K562 (cell line): ENCODE measurements around the gene ZFAND6. TPM values are rescaled to one million over a fixed set of nuclear protein-coding genes. Genes with fewer than 3 reads are reported as not detected.

Source experiments
- ARID1B ChIP-seq: fragments of 450-650 bp; IDR thresholded peaks from 2 replicates; pipeline ENCODE4 v1.6.1; 2016; ENCODE audit warnings: antibody characterized with exemption, mild to moderate bottlenecking, inconsistent platforms
- C11orf30 ChIP-seq: fragments of 450-650 bp; IDR thresholded peaks from 2 replicates; pipeline ENCODE4 v1.6.1; 2016; ENCODE audit warnings: low read depth, mild to moderate bottlenecking
- CTBP1 ChIP-seq: fragments of 450-650 bp; IDR thresholded peaks from 2 replicates; pipeline ENCODE4 v1.6.1; 2016; ENCODE audit warnings: borderline replicate concordance
- GATAD2B ChIP-seq: fragments of 450-650 bp; IDR thresholded peaks from 2 replicates; pipeline ENCODE4 v1.6.1; 2017; ENCODE audit warnings: mild to moderate bottlenecking, borderline replicate concordance
- HDGF ChIP-seq: fragments of 450-650 bp; IDR thresholded peaks from 2 replicates; pipeline ENCODE4 v1.6.1; 2016
- HMG20B ChIP-seq: fragments of 250-450 bp; sonication (Bioruptor Pico); IDR thresholded peaks from 2 replicates; pipeline ENCODE4 v1.5.0; 2021; ENCODE audit warnings: mild to moderate bottlenecking
- ID3 ChIP-seq, 2 experiments: fragments of 250-450 bp in 1 of 2; fragments of 450-650 bp in 1 of 2; sonication (Bioruptor Pico) in 1 of 2; IDR thresholded peaks; 2 replicates each; pipeline versions ENCODE4 v1.6.1 to v1.8.0; 2016 to 2021; ENCODE audit warnings: mild to moderate bottlenecking in 2 of 2, moderate library complexity in 2 of 2, missing compliant biosample characterization in 1 of 2, missing genetic modification characterization in 1 of 2
- MYC ChIP-seq, 2 experiments: fragments of 250-450 bp in 1 of 2; sonication (Bioruptor Pico) in 1 of 2; IDR thresholded peaks; 2 replicates each; pipeline versions ENCODE4 v1.5.1 to v1.6.1; 2012 to 2021; ENCODE audit warnings: low read depth in 2 of 2, borderline replicate concordance in 1 of 2, improper control_type of control experiment in 1 of 2, low read length in 1 of 2, mild to moderate bottlenecking in 1 of 2, moderate library complexity in 1 of 2
- NFRKB ChIP-seq: fragments of 450-650 bp; IDR thresholded peaks from 2 replicates; pipeline ENCODE4 v1.6.1; 2016; ENCODE audit warnings: low read depth
- PRMT5 ChIP-seq: sonication (generic); formaldehyde crosslinking; IDR thresholded peaks from 2 replicates; pipeline ENCODE4 v1.5.0; 2020; ENCODE audit warnings: missing genetic modification reagents
- PURB ChIP-seq: sonication (generic); formaldehyde crosslinking; IDR thresholded peaks from 2 replicates; pipeline ENCODE4 v1.9.0; 2021; ENCODE audit warnings: low read depth, mild to moderate bottlenecking, missing genetic modification reagents
- RB1 ChIP-seq: fragments of 450-650 bp; IDR thresholded peaks from 2 replicates; pipeline ENCODE4 v1.6.1; 2017; ENCODE audit warnings: low read depth, mild to moderate bottlenecking
- RUNX1 ChIP-seq: sonication (generic); IDR thresholded peaks from 2 replicates; pipeline ENCODE4 v1.6.1; 2016; ENCODE audit warnings: antibody characterized with exemption, low read depth
- SMARCB1 ChIP-seq: IDR thresholded peaks from 2 replicates; pipeline ENCODE4 v1.6.1; 2011; ENCODE audit warnings: improper control_type of control experiment, low read depth; ENCODE audit not compliant: insufficient read length
- SMARCE1 ChIP-seq: fragments of 450-650 bp; IDR thresholded peaks from 2 replicates; pipeline ENCODE4 v1.7.1; 2016; ENCODE audit warnings: mild to moderate bottlenecking
- TBL1XR1 ChIP-seq, 2 experiments: IDR thresholded peaks; 2 replicates each; pipeline ENCODE4 v1.6.1; 2012; ENCODE audit warnings: improper control_type of control experiment in 2 of 2, low read length in 2 of 2, mild to moderate bottlenecking in 1 of 2
- TCF7L2 ChIP-seq: fragments of 150-350 bp; IDR thresholded peaks from 2 replicates; pipeline ENCODE4 v1.6.1; 2016; ENCODE audit warnings: low read depth, mild to moderate bottlenecking, low read length, moderate library complexity
- ZNF584 ChIP-seq: fragments of 200-800 bp; sonication (Bioruptor generic); IDR thresholded peaks from 2 replicates; pipeline ENCODE4 v1.6.1; 2016; ENCODE audit warnings: low read depth, mild to moderate bottlenecking, missing genetic modification characterization, missing compliant biosample characterization
- ZZZ3 ChIP-seq: fragments of 450-650 bp; IDR thresholded peaks from 2 replicates; pipeline ENCODE4 v1.6.1; 2016; ENCODE audit warnings: antibody characterized with exemption, mild to moderate bottlenecking, moderate library complexity
- polyA plus RNA-seq, 8 experiments: library from polyadenylated mRNA; depleted of rRNA in 4 of 8; stranded (reverse) in 5 of 8; unstranded in 3 of 8; fragments of >200 nt; fragmentation: Nextera tagmentation in 2 of 8; fragmentation: Illumina TruSeq in 1 of 8; extraction: Ambion mirVana in 2 of 8; extraction: Trizol in 1 of 8; gene quantifications; 2 replicates each; pipeline versions ENCODE4 v1.2.1 to v1.2.3, GENCODE V29; 2011 to 2014; ENCODE audit warnings: inconsistent platforms in 1 of 8, missing spikeins in 1 of 8
- total RNA-seq, 7 experiments: library from RNA; depleted of rRNA in 6 of 7; stranded (reverse); fragments of >200 nt in 6 of 7; fragmentation: Illumina TruSeq in 2 of 7; extraction: Trizol in 2 of 7; gene quantifications; 2 replicates each; pipeline versions ENCODE4 v1.2.1 to v1.2.3, GENCODE V29; 2011 to 2021; ENCODE audit warnings: low replicate concordance in 1 of 7
- TF ChIP-seq, protein P1 (sequence below), 2 experiments: fragments of 450-650 bp in 1 of 2; sonication (generic) in 1 of 2; formaldehyde crosslinking in 1 of 2; IDR thresholded peaks in 1 of 2; conservative IDR thresholded peaks in 1 of 2; 2 replicates each; pipeline versions ENCODE4 v1.6.1 to v1.8.1; 2016 to 2023; ENCODE audit warnings: mild to moderate bottlenecking in 2 of 2, moderate library complexity in 2 of 2, inconsistent platforms in 1 of 2, missing genetic modification reagents in 1 of 2
- TF ChIP-seq, protein P2 (sequence below): fragments of 150-350 bp; conservative IDR thresholded peaks from 2 replicates; pipeline ENCODE4 v1.6.1; 2014; ENCODE audit warnings: low read length
- TF ChIP-seq, protein P3 (sequence below): sonication (generic); formaldehyde crosslinking; IDR thresholded peaks from 2 replicates; pipeline ENCODE4 v1.8.0; 2022; ENCODE audit warnings: mild to moderate bottlenecking, missing genetic modification reagents

The ZFAND6 gene
- total and polyA plus RNA-seq, 9 of the 15 experiments (the other 6 are each of a cell fraction or from before 2014, with no cell fraction given) = 53.9 to 206 (median 88.9) TPM

GRCh38 chr15:80153900-80154299, 94.4 kb downstream of the ZFAND6 start (continued):
- TF ChIP-seq GATAD2B = peak; percentile 19; the same call in 1 of the 2 replicates
- TF ChIP-seq RB1 = no peak
- TF ChIP-seq, protein P1, sequence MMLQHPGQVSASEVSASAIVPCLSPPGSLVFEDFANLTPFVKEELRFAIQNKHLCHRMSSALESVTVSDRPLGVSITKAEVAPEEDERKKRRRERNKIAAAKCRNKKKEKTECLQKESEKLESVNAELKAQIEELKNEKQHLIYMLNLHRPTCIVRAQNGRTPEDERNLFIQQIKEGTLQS (IDR thresholded peaks at IDR 0.05) = 0 out of 2 replicates have a peak, but pooled peaks have one; percentile 15
- TF ChIP-seq, protein P1 (CRISPR knock-in tag; conservative IDR thresholded peaks at IDR 0.05) = no peak
- TF ChIP-seq ID3 (CRISPR knock-in tag; IDR thresholded peaks at IDR 0.05) = no peak
- no peak; the same call in 1 of the 2 replicates for TF ChIP-seq ID3 (tag; IDR thresholded peaks at IDR 0.05)
- TF ChIP-seq RUNX1 = peak; percentile 75; the same call in 1 of the 2 replicates
- TF ChIP-seq ZZZ3 = no peak
- no peak for TF ChIP-seq C11orf30
- TF ChIP-seq CTBP1 = peak; percentile 55; the same call in 1 of the 2 replicates
- TF ChIP-seq TBL1XR1 (IDR thresholded peaks at IDR 0.05; ENCODE audit: low read length in 2 of 2) = 0 out of 4 replicates have a peak, but pooled peaks of 1 of the 2 experiments have one; percentile 14
- TF ChIP-seq ARID1B = peak; percentile 67
- TF ChIP-seq, protein P2, sequence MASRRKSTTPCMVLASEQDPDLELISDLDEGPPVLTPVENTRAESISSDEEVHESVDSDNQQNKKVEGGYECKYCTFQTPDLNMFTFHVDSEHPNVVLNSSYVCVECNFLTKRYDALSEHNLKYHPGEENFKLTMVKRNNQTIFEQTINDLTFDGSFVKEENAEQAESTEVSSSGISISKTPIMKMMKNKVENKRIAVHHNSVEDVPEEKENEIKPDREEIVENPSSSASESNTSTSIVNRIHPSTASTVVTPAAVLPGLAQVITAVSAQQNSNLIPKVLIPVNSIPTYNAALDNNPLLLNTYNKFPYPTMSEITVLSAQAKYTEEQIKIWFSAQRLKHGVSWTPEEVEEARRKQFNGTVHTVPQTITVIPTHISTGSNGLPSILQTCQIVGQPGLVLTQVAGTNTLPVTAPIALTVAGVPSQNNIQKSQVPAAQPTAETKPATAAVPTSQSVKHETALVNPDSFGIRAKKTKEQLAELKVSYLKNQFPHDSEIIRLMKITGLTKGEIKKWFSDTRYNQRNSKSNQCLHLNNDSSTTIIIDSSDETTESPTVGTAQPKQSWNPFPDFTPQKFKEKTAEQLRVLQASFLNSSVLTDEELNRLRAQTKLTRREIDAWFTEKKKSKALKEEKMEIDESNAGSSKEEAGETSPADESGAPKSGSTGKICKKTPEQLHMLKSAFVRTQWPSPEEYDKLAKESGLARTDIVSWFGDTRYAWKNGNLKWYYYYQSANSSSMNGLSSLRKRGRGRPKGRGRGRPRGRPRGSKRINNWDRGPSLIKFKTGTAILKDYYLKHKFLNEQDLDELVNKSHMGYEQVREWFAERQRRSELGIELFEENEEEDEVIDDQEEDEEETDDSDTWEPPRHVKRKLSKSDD = no peak
- TF ChIP-seq NFRKB = no peak
- no peak for TF ChIP-seq HDGF
- TF ChIP-seq SMARCB1 = no peak
- no peak for TF ChIP-seq HMG20B (CRISPR knock-in tag)
- TF ChIP-seq ZNF584 (CRISPR knock-in tag) = no peak
- TF ChIP-seq MYC (IDR thresholded peaks at IDR 0.05; ENCODE audit: low read depth, low read length) = peak; percentile 22; the same call in 1 of the 2 replicates
- TF ChIP-seq MYC (CRISPR knock-in tag; IDR thresholded peaks at IDR 0.05; ENCODE audit: borderline replicate concordance, low read depth) = no peak
- peak; percentile 30; the same call in 1 of the 2 replicates for TF ChIP-seq SMARCE1
- TF ChIP-seq PRMT5 = no peak
- TF ChIP-seq, protein P3, sequence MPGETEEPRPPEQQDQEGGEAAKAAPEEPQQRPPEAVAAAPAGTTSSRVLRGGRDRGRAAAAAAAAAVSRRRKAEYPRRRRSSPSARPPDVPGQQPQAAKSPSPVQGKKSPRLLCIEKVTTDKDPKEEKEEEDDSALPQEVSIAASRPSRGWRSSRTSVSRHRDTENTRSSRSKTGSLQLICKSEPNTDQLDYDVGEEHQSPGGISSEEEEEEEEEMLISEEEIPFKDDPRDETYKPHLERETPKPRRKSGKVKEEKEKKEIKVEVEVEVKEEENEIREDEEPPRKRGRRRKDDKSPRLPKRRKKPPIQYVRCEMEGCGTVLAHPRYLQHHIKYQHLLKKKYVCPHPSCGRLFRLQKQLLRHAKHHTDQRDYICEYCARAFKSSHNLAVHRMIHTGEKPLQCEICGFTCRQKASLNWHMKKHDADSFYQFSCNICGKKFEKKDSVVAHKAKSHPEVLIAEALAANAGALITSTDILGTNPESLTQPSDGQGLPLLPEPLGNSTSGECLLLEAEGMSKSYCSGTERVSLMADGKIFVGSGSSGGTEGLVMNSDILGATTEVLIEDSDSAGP (CRISPR knock-in tag) = no peak
- no peak for TF ChIP-seq TCF7L2
- no peak for TF ChIP-seq PURB (CRISPR knock-in tag)
